KMS-11 (cell line): ENCODE results near the gene COPE.

ENCODE experiments used
- H2AFZ ChIP-seq: fragments of 200-600 bp; sonication (generic); 2 replicates; pipeline ENCODE4 v1.6.1; 2016; ENCODE audit warnings: antibody characterized with exemption, mixed run types, low read depth
- H3K27ac ChIP-seq: fragments of 200-600 bp; sonication (generic); 2 replicates; pipeline ENCODE4 v1.6.1; 2016; ENCODE audit warnings: mild to moderate bottlenecking, mixed run types
- H3K27me3 ChIP-seq: fragments of 200-600 bp; sonication (generic); 2 replicates; pipeline ENCODE4 v1.6.1; 2017; ENCODE audit warnings: mild to moderate bottlenecking, low read depth, mixed run types, moderate library complexity; ENCODE audit not compliant: insufficient read depth
- H3K36me3 ChIP-seq: fragments of 200-600 bp; sonication (generic); 2 replicates; pipeline ENCODE4 v1.6.1; 2017; ENCODE audit warnings: mild to moderate bottlenecking, mixed run types; ENCODE audit not compliant: insufficient read depth
- H3K4me1 ChIP-seq: fragments of 200-600 bp; sonication (generic); 2 replicates; pipeline ENCODE4 v1.6.1; 2016; ENCODE audit warnings: mild to moderate bottlenecking, low read depth, mixed run types; ENCODE audit not compliant: poor library complexity, severe bottlenecking
- H3K4me2 ChIP-seq: fragments of 200-600 bp; sonication (generic); 2 replicates; pipeline ENCODE4 v1.7.0; 2016; ENCODE audit warnings: mild to moderate bottlenecking, mixed run types
- H3K4me3 ChIP-seq: fragments of 200-600 bp; sonication (generic); IDR thresholded peaks from 2 replicates; pipeline ENCODE4 v1.6.1; 2017; ENCODE audit warnings: low read depth, low read length, mixed read lengths; ENCODE audit not compliant: insufficient read depth
- H3K79me2 ChIP-seq: fragments of 200-600 bp; sonication (generic); 2 replicates; pipeline ENCODE4 v1.6.1; 2016; ENCODE audit warnings: low read depth, mixed run types; ENCODE audit not compliant: insufficient read depth
- H3K9ac ChIP-seq: fragments of 200-600 bp; sonication (generic); 2 replicates; pipeline ENCODE4 v1.6.1; 2016; ENCODE audit warnings: mild to moderate bottlenecking, mixed run types
- H4K20me1 ChIP-seq: fragments of 200-600 bp; sonication (generic); 2 replicates; pipeline ENCODE4 v1.6.1; 2016; ENCODE audit warnings: mild to moderate bottlenecking, mixed run types; ENCODE audit not compliant: insufficient read depth
- TF ChIP-seq, protein P1 (sequence below): fragments of 200-600 bp; sonication (generic); conservative IDR thresholded peaks from 2 replicates; pipeline ENCODE4 v1.6.1; 2017; ENCODE audit warnings: low read depth, mild to moderate bottlenecking, antibody characterized with exemption, low read length, moderate library complexity, mixed read lengths

Gene COPE

DNA sequence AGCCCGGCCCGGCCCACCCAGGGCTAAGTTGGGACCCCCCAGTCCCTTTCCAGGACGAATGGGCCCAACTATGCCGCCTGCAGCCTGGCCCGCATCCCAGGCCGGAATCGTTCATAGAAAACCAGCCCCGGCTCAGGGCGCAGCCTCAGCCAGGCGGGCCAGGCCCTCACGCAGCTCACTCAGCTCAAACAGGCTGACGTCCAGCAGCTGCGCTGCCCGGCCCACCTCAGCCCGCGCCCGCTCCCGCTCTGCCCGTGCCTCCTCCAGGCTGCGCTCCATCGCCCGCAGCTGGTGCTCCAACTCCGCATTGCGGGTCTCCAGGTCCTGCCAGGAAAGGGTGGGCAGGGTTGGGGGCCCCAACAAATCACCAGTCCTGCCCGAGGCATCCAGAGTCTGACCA lies 10.1 kb upstream of the COPE start:
- Histone ChIP-seq H3K4me1 (no peaks in the 10 kb centered on the region), H3K4me2 (no peak overlapping the region), H4K20me1 (no peaks in the 10 kb centered on the region), H3K36me3 (peaks cover 2% of the 10 kb centered on the region; the same call in 1 of the 2 replicates), H2AFZ (no peak overlapping the region), H3K4me3 (no peak overlapping the region), H3K27me3 (no peaks in the 10 kb centered on the region), H3K27ac (no peak overlapping the region), H3K79me2 (no peaks in the 10 kb centered on the region), H3K9ac (no peak overlapping the region)
- TF ChIP-seq, protein P1, sequence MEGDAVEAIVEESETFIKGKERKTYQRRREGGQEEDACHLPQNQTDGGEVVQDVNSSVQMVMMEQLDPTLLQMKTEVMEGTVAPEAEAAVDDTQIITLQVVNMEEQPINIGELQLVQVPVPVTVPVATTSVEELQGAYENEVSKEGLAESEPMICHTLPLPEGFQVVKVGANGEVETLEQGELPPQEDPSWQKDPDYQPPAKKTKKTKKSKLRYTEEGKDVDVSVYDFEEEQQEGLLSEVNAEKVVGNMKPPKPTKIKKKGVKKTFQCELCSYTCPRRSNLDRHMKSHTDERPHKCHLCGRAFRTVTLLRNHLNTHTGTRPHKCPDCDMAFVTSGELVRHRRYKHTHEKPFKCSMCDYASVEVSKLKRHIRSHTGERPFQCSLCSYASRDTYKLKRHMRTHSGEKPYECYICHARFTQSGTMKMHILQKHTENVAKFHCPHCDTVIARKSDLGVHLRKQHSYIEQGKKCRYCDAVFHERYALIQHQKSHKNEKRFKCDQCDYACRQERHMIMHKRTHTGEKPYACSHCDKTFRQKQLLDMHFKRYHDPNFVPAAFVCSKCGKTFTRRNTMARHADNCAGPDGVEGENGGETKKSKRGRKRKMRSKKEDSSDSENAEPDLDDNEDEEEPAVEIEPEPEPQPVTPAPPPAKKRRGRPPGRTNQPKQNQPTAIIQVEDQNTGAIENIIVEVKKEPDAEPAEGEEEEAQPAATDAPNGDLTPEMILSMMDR = no peak

DNA sequence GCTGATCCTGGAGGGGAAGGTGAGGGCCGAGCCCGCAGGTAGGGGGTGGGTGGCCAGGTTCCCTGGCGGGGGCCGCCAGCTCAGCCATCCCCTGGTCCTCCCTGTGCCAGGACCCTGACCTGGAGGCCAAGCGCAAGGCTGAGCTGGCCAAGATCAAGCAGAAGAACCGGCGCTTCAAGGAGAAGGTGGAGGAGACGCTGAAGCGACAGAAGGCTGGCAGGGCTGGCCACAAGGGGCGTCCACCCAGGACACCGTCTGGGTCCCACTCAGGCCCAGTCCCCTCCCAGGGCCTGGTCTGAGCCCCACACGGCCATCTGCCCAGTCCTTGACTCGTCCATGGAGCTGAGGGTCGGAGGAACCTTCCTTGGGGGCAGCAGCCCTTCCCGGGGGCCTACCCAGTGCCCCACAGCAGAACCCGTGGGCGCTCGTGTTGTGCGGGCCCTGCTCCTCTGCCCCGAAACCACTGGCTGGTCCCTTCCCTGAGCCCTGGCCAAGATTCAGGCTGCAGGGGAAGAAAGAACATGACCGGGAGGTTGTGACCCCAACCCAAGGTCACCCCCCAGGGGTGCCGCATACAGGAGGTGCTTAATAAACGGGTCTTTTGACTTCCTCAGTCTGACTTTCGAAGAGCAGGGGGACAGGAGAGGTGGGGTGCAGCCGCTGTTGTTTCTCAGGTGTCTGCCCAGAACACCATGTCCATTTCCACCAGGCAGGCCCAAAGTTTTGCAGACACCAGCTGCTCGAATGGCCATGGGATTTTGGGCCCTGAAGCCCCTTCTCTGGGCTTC lies 9.0 kb upstream of the COPE start:
- Histone ChIP-seq H4K20me1 (no peaks in the 10 kb centered on the region), H3K4me2 (no peak overlapping the region), H3K79me2 (no peaks in the 10 kb centered on the region), H3K27ac (no peak overlapping the region), H3K36me3 (peaks cover 3% of the 10 kb centered on the region; the same call in 1 of the 2 replicates), H2AFZ (no peak overlapping the region), H3K4me3 (no peak overlapping the region), H3K27me3 (no peaks in the 10 kb centered on the region), H3K4me1 (no peaks in the 10 kb centered on the region), H3K9ac (no peak overlapping the region)
- TF ChIP-seq, protein P1 = no peak

DNA sequence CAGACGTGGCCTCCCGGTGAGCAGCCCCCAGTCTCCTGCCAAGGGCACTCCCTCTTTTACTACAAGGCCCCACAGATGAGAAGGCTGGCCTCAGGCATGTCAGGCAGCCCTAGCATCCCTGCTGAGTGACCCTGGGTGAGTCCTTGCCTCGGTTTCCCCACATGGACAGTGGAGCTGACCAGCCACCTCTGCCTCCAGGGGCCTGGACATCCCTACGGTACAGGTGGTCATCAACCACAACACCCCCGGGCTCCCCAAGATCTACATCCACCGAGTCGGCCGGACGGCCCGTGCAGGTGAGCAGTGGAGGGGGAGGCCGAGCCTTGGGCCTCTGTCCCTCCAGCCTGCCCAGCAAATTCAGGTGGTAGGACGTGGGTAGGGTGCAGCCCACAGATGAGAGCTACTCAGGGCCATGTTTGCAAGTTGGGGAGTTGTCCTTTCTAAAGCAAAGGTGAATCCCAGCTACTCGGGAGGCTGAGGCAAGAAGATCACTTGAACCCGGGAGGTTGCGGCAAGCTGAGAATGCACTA lies 5.6 kb upstream of the COPE start:
- no peak overlapping the region for H3K4me3 ChIP-seq
- no peak overlapping the region for H3K9ac ChIP-seq
- TF ChIP-seq, protein P1 = no peak
- H3K27me3 ChIP-seq = no peaks in the 10 kb centered on the region
- H2AFZ ChIP-seq = no peak overlapping the region
- H3K79me2 ChIP-seq = peaks cover 20% of the 10 kb centered on the region
- no peaks in the 10 kb centered on the region for H3K4me1 ChIP-seq
- H3K36me3 ChIP-seq = peaks cover 3% of the 10 kb centered on the region; the same call in 1 of the 2 replicates
- H4K20me1 ChIP-seq = no peaks in the 10 kb centered on the region
- H3K4me2 ChIP-seq = no peak overlapping the region
- no peak overlapping the region for H3K27ac ChIP-seq

DNA sequence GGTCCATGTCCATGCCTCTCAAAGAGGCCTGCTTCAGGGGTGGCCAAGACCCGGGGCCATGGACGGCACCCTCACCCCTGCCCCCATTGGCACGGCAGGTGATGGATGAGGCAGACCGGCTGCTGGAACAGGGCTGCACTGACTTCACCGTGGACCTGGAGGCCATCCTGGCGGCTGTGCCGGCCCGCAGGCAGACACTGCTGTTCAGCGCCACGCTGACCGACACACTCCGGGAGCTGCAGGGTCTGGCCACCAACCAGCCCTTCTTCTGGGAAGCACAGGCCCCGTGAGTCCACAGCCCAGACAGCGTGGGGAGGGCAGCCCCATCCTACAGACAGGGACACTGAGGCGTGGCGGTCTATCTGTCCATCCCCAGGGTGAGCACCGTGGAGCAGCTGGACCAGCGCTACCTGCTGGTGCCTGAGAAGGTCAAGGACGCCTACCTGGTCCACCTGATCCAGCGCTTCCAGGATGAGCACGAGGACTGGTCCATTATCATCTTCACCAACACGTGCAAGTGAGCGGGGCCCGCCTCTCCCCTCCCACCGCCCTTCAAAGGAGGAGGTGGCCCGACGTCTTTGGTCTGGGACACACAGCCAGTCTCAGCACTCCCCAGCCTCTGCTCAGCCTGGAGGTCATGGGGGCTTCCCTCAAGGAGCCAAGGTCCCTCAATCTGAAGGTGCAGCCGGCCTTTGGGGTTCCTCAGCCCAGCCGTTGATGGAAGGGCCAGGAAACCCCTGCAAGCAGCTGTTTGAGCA lies 3.2 kb upstream of the COPE start:
- Histone ChIP-seq H4K20me1 (no peaks in the 10 kb centered on the region), H3K27ac (no peak overlapping the region), H3K36me3 (peaks cover 3% of the 10 kb centered on the region; the same call in 1 of the 2 replicates), H3K9ac (no peak overlapping the region), H3K4me1 (peaks cover 6% of the 10 kb centered on the region), H3K79me2 (peaks cover 39% of the 10 kb centered on the region), H3K4me3 (no peak overlapping the region), H3K27me3 (no peaks in the 10 kb centered on the region), H2AFZ (no peak overlapping the region), H3K4me2 (no peak overlapping the region)
- TF ChIP-seq, protein P1 = no peak
